Stimulated activated CD8-positive, alpha-beta memory T cell treated with anti-CD3 and anti-CD28 coated beads, Interleukin-2, amount 100 ng/mL, for 48 hours (primary cell): ENCODE measurements around the gene SCFD2.
A peak's percentile ranks its signal among the peaks of the same experiment; 100 is the strongest.

Experiments used
- DNase-seq, 2 donors: peaks; one replicate each; pipeline ENCODE4 v3.0.0-alpha.2; 2020; ENCODE audit warnings: low read depth in 2 of 2

The SCFD2 gene

GRCh38 chr4:52926196-52926974, 439.5 kb downstream of the SCFD2 start:
- no peak for DNase-seq

DNA sequence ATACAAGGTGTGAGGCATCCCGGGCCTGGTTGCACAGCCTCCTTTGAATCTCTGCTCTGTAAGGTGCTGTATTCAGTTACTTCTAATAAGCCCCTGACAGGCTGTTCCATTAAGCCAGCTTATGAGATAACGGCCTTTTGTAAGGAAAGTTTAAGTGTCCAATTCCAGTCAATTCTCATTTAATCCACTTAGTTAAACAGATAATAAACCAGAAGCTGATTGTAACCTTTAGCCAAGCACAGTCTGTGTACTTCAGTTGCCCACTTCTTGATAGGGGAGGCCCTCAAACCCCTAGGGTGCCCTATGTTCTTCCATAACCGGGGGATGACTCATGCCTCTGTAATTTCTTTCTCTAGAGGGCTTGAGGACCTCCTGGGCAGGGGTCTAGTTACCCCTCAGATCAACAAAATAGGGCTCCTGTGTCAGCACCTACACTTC, 440.3 kb downstream of the SCFD2 start:
- no peak for DNase-seq

- no peak for DNase-seq
Measured at GRCh38 chr4:52919461-52919860, 446.4 kb downstream of the SCFD2 start.

- DNase-seq, result no peak
Measured at GRCh38 chr4:52917817-52918216, 448.0 kb downstream of the SCFD2 start.

DNA sequence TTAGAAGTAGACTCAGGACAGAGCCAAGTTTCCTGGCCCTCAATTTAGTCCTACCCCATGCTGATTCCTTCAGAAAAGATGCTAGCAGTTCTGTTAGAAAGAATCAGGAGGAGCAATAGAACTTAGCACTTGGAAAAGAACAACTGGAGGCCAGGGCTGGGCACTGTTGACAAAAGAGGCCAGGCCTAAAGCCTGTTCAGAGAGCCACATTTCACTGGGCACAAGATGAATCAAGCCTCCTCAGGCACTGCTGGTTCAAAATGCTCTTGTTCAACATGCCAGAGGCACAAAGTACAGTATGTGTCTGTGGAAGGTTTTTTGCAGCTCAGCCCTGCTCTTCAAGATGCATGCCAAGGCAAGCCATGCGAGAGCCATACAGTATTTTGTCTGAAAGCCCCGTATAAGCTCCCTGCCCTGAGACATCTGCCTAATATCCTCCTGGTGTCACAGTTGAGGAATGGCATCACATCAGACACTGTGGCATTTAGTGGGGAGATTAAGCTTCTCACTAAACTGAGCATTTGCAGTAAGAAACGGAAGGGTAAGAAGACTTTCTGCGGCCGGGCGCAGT, 450.0 kb downstream of the SCFD2 start:
- no peak for DNase-seq

DNA sequence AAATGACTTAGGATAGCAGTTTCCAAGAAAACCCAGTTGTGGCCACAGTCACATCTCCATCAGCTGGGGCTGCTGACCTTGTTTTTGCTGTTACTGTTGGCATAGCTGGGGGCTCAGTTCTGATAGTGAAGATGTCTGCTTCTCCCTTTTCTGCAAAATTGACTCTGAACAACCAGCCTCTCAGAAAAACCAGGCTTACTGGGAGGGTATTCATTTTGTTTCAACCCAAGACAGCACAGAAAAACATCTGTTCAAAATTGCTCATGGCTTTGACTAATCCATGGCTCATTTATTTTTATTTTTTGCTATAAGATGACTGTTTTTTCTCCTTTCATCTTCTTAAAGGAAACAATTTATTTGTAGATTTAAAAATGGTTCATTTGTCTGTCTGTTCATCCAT, 450.7 kb downstream of the SCFD2 start:
- no peak for DNase-seq

- DNase-seq, result no peak
Measured at GRCh38 chr4:52914051-52914605, 451.7 kb downstream of the SCFD2 start.

DNA sequence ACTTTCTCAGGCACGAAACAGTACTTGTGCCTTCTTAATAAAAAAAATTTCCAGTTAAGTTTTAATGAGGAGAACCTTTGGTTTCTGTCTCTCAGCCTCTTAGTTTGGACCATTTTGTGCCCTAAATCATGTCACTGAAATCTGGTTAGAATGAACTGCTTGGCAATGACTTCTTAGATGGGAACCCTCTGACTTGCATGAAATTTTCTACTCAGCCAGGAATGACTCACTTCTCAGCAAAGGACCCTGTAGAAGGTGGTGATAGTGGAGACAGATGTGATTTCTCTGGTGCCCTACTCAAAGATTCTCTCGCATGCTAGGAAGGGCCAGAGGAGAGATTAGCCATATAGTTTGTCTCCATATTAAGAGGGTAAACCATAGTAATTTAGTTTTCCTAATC, 453.3 kb downstream of the SCFD2 start:
- DNase-seq, result no peak

DNA sequence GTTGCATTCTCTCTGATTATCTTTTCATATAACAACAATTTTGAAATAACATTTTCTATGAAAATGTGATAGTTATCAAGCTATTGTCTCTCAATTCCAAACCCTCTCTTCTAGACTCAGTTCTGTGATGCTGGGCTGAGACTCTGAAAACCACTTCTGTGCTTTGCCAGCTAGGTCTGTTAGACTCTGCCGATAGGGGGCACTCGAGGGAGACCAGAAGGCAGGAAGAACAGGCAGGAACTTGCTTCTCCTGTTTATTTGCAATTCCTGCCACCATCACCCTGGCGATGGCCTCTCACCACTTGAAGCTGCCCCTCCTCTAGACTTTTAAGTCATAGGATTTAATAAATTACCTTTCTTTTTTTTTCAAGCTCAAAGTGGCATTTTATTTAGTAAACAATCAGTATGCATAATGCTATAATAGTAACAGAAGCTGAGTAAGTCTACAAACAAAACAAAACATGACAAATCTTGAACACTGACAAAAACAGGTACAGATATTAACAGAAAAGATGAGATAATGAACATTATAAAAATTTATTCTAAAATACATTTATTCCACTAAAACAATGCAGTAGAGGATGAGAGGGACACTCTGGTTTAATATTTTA, 454.1 kb downstream of the SCFD2 start:
- DNase-seq, result peak; percentile 59 to 68

DNA sequence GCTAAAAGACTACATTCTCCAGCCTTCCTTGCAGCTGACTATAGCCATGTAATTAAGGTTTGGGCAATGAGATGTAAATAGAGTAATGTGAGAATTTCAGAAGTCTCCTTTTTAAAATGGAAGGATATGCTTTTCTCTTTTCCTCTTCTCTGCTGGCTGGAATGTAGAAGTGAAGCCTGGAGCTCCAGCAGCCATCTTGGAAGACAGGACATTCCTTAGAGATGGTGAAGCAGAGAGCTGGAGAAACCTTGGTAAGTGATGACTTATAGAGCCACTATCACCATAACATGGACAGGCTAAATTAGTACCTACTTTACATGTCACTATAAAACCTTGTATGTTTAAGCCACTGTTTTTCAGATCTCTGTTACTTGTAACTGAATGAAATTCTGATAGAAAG, 455.7 kb downstream of the SCFD2 start:
- DNase-seq, result no peak

GRCh38 chr4:52907510-52907909, 458.4 kb downstream of the SCFD2 start:
- no peak for DNase-seq

GRCh38 chr4:52904421-52904820, 461.4 kb downstream of the SCFD2 start:
- no peak for DNase-seq

- no peak for DNase-seq
Measured at GRCh38 chr4:52903273-52903672, 462.6 kb downstream of the SCFD2 start.

DNA sequence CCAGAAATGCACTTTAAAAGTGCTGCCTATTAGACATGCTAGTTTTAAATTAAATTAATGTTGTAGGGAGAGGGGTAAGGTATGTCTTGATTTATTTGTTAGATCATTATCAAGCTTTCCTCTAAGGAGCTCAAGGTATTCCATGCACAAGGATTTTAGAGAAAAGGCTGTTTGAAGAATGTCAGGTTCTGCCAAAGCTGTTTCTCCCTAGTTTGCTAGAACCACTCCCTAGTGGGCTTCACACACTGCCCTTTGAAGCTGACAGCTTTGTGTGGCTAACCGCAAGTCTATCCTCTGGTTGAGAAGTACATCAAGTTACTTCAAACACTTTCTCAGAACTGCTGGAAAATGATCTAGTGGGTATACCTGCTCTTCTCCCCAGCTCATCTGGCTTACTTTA, 471.4 kb downstream of the SCFD2 start:
- no peak for DNase-seq

GRCh38 chr4:52892880-52893279, 473.0 kb downstream of the SCFD2 start:
- no peak for DNase-seq

GRCh38 chr4:52891743-52892142, 474.1 kb downstream of the SCFD2 start:
- DNase-seq, result no peak

DNA sequence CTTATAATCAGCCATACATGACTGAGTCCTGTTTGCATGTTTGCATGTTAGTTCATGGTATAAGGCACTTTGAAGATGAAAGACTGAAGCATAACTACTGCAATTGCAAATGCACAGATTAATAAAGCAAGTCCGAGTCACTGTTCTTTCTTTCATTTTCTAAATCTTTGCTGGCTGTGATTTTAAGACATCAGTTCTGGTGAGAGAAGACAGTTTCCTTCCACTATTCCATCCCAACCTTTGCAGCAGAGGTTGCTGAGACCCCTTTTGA, 475.4 kb downstream of the SCFD2 start:
- no peak for DNase-seq

DNA sequence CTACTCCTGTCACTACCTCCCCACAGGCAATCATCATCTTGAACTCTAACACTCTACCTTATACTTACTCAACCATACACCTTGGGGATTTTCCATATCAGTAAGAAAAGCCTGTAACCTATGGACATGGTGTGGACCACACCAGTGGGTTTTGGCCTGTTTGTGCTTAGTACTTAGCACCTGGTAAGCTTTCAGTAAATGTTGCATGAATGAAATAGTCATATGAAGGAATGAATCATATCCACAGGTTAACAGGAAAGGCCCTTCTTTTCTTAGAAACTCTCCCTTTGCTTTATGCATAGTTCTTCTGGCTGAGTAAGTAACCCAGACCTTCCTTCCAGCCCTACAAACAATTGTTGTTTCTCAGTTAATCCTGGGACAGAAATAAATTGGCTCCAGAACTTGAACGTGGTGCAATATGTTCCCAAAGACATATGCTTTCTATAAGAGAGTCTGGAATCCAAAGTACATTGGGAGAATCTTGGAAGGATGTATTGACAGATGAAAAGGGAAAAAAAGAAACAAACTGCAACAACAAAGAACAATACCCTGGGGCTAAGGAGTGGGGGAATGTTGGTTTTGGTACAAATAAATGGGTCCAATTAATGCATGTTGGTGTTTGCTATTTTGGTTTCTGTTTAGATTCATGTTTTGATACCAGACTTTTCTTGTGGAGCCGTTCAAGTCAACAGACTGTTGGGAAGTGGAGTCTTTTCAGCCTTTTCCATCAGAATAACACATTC, 475.9 kb downstream of the SCFD2 start:
- no peak for DNase-seq

DNA sequence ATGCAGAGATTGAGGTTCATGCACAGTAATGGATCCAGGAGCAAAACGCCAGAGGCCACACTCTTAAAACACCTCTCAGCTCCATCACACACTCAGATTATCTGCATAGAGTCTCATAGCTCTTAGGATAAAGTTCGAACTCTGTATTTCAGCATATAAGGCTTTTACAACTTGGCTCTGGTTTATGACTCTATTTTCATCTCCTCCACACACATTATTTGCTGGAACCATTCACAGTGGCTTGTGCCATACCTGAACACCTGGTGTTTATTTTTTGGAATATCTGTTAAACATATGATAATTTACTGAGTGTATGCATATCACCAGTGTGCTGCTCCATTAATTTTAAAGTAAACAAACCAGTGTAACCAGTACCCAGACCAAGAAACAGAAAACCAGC, 476.5 kb downstream of the SCFD2 start:
- DNase-seq, result no peak

- DNase-seq, result no peak
Measured at GRCh38 chr4:52884994-52885393, 480.9 kb downstream of the SCFD2 start.

DNA sequence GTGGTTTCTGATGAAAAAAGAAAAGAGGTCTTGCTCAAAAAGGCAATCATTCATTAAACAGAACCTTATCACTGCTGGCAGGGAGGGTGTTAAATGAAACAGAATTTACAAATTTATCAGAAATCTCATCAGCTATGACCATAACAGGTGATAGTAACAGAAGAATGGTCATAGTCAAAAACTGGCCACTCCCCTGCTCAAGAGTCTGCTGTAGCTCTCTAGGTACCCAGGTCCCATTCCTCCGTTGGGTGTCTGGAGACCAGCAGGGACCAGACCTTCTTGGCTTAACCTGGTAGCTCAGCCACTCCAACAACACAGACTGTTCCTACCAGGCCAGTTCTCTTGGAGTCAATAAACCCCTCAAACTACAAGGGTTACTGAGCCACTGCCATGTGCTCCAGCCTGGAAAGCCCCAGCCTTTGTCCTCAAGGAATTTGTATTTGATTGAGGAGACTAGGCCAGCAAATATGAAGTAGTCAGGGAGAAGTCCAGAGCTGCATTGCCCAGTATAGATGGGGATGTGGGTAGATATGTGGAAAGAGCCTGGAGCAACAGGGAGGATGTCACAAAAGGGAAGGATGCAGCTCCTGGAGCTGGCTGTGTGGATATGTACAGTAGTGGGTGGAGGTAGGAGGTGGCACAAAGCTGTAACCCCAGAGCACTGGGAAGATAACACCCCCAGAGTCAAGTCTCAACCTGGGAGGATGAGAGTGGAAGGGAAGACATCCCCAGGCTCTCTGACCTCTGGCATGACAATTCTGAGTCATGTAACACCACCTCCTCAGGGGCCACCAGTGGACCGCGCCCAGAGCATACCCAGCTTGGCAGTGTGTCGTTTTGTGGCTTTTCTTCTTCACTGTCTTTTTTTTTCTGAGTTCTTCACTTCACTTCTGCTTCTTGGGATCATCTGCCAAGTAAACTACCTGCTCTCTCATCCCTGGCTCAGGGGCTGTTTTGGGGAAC, 481.9 kb downstream of the SCFD2 start:
- no peak for DNase-seq
